ENCODE measurements around the gene ASB9. TPM values are rescaled to one million over a fixed set of nuclear protein-coding genes. Genes with fewer than 3 reads are reported as not detected.
A peak's percentile ranks its signal among the peaks of the same experiment; 100 is the strongest.

Gene ASB9
- total and polyA plus RNA-seq, 4 donors, result 2.4 to 11.3 (median 2.9) TPM

DNA sequence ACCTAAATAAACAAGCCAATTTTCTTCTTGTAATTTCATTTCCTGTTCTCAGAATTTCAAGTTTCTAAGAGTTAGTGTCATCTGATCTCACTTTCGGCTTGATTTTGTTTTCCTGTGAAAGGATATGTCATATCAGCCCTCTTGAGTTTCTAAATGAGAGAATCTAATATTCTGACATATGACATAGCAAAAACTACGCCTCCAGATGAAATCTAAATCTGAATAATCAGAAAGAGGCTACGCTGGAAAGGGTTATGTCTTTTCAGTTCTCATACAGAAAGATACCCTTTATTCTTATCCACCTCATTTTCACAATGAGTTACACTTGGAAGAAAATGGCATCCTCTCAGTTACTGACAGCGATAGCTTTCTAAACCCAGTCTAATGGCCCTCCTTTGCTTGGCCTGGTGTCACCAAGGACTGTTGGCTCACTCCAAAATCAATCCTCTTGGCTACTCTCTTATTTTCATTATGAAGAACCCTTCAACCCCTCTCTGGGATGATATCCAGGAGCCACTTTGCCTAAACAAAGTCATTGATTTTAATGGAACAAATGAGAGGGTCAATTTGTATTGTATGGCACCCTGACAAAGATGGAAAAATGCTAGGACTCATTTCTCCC, 65.6 kb downstream of the ASB9 start:
- no peak for TF ChIP-seq YY1 (IDR thresholded peaks at IDR 0.05)
- no peak for TF ChIP-seq HNF4A (conservative IDR thresholded peaks at IDR 0.05)
- TF ChIP-seq HNF4G (IDR thresholded peaks at IDR 0.05), result no peak
- no peak for TF ChIP-seq FOXA1 (IDR thresholded peaks at IDR 0.05)
- TF ChIP-seq EGR1 (IDR thresholded peaks at IDR 0.05; ENCODE audit: low read depth in 2 of 2), result no peak
- TF ChIP-seq, protein P1, sequence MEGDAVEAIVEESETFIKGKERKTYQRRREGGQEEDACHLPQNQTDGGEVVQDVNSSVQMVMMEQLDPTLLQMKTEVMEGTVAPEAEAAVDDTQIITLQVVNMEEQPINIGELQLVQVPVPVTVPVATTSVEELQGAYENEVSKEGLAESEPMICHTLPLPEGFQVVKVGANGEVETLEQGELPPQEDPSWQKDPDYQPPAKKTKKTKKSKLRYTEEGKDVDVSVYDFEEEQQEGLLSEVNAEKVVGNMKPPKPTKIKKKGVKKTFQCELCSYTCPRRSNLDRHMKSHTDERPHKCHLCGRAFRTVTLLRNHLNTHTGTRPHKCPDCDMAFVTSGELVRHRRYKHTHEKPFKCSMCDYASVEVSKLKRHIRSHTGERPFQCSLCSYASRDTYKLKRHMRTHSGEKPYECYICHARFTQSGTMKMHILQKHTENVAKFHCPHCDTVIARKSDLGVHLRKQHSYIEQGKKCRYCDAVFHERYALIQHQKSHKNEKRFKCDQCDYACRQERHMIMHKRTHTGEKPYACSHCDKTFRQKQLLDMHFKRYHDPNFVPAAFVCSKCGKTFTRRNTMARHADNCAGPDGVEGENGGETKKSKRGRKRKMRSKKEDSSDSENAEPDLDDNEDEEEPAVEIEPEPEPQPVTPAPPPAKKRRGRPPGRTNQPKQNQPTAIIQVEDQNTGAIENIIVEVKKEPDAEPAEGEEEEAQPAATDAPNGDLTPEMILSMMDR (IDR thresholded peaks at IDR 0.05; ENCODE audit: low read depth, low read length, missing input control), result no peak
- no peak for TF ChIP-seq GABPA (IDR thresholded peaks at IDR 0.05 in 1 of 2, conservative IDR thresholded peaks at IDR 0.05 in 1 of 2)
- TF ChIP-seq, protein P2, sequence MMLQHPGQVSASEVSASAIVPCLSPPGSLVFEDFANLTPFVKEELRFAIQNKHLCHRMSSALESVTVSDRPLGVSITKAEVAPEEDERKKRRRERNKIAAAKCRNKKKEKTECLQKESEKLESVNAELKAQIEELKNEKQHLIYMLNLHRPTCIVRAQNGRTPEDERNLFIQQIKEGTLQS (IDR thresholded peaks at IDR 0.05), result no peak
- no peak for TF ChIP-seq RXRA (IDR thresholded peaks at IDR 0.05)
- TF ChIP-seq TAF1 (conservative IDR thresholded peaks at IDR 0.05), result no peak
- no peak for TF ChIP-seq SP1 (IDR thresholded peaks at IDR 0.05)
- TF ChIP-seq, protein P3, sequence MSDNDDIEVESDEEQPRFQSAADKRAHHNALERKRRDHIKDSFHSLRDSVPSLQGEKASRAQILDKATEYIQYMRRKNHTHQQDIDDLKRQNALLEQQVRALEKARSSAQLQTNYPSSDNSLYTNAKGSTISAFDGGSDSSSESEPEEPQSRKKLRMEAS (IDR thresholded peaks at IDR 0.05), result no peak
- no peak for TF ChIP-seq FOXA2 (IDR thresholded peaks at IDR 0.05)
- no peak for TF ChIP-seq NR2F2 (IDR thresholded peaks at IDR 0.05)
- Histone ChIP-seq H3K9ac (ENCODE audit: low read depth in 1 of 2, low read length in 2 of 2) (no peak overlapping the region), H3K4me3 (ENCODE audit: low read depth in 1 of 3, low read length in 3 of 3) (no peak overlapping the region), H3K9me3 (ENCODE audit: control insufficient read depth in 4 of 4, low read length in 3 of 4) (no peaks in the 10 kb centered on the region), H3K36me3 (ENCODE audit: control insufficient read depth in 4 of 4, insufficient read depth in 3 of 4, low read depth in 1 of 4, low read length in 3 of 4) (no peaks in the 10 kb centered on the region), H3K4me1 (ENCODE audit: control insufficient read depth in 4 of 4, insufficient read depth in 4 of 4, low read length in 3 of 4) (peaks cover 0 to 4% (median under 1%) of the 10 kb centered on the region in 4 donors), H3K27ac (ENCODE audit: low read depth in 1 of 2, low read length in 2 of 2) (no peak overlapping the region), H3K27me3 (ENCODE audit: control insufficient read depth in 4 of 4, insufficient read depth in 4 of 4, low read length in 3 of 4) (no peaks in the 10 kb centered on the region)
- WGBS, result 55% methylated on average over 4 of the region's 4 CpGs
- no peak for DNase-seq (ENCODE audit: low spot score)

DNA sequence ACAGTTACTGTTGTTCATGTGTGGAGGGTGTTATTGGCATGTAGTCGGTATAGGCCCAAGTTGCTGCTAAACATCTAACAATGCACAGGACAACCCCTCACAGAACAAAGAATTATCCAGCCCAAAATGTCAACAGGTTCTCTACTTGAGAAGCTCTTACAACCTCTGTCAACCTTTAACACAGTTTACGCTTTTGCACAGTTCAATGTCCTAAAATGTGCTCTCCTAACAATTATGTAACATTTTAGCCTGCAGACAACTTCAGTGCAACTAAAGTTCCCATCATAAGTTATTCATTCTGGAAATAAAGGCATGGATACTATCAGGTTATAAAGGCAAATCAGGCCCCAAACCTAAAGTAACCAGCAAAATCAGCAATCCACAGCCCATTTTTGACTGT, 66.2 kb downstream of the ASB9 start:
- WGBS, result 75% methylated on average over 2 of the region's 2 CpGs
- DNase-seq (ENCODE audit: low spot score), result no peak
- H3K9ac ChIP-seq (ENCODE audit: low read depth in 1 of 2, low read length in 2 of 2), result no peak overlapping the region
- peaks cover 0 to 4% (median under 1%) of the 10 kb centered on the region in 4 donors for H3K4me1 ChIP-seq (ENCODE audit: control insufficient read depth in 4 of 4, insufficient read depth in 4 of 4, low read length in 3 of 4)
- H3K27ac ChIP-seq (ENCODE audit: low read depth in 1 of 2, low read length in 2 of 2), result no peak overlapping the region
- no peak overlapping the region for H3K4me3 ChIP-seq (ENCODE audit: low read depth in 1 of 3, low read length in 3 of 3)
- no peaks in the 10 kb centered on the region for H3K9me3 ChIP-seq (ENCODE audit: control insufficient read depth in 4 of 4, low read length in 3 of 4)
- H3K27me3 ChIP-seq (ENCODE audit: control insufficient read depth in 4 of 4, insufficient read depth in 4 of 4, low read length in 3 of 4), result no peaks in the 10 kb centered on the region
- no peaks in the 10 kb centered on the region for H3K36me3 ChIP-seq (ENCODE audit: control insufficient read depth in 4 of 4, insufficient read depth in 3 of 4, low read depth in 1 of 4, low read length in 3 of 4)
- TF ChIP-seq SP1 (IDR thresholded peaks at IDR 0.05) (peak; percentile 20), HNF4A (conservative IDR thresholded peaks at IDR 0.05) (peak in 1 of 2 donors; percentile 35), RXRA (IDR thresholded peaks at IDR 0.05) (peak in 1 of 2 donors; percentile 72), GABPA (IDR thresholded peaks at IDR 0.05 in 1 of 2, conservative IDR thresholded peaks at IDR 0.05 in 1 of 2) (no peak)

DNA sequence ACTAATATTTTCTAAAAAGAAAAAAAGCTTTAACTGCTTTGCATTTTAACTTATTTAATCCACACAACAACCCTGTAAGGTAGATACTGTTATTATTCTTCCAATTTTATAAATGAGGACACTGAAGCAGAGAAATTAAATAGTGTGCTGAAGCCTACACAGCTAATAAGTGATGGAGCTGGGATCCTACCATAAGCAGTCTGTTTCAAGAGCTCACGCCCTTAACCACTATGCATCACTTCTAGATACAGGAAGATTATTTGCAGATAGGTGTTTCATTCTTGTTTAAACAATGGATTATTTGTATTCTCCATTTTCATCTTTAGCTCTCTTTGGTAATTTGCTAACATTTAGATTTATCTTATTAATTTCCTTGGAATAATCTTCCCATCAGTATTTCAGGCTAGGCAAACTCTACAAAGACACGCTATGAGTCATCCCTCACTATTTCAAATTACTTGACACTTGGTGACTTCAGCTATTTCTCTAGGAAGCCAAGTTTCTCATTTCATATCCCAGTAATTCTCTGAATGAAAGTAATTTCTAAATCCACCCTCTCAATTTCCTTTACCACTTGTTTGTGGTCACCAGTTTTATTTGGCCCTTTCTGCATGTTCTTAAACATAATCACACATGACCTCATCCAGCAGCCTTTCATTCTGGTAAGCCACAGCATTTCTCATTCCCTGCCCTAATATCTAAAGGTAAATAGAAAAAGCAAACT, 67.3 kb downstream of the ASB9 start:
- Histone ChIP-seq H3K36me3 (ENCODE audit: control insufficient read depth in 4 of 4, insufficient read depth in 3 of 4, low read depth in 1 of 4, low read length in 3 of 4) (no peaks in the 10 kb centered on the region), H3K27me3 (ENCODE audit: control insufficient read depth in 4 of 4, insufficient read depth in 4 of 4, low read length in 3 of 4) (no peaks in the 10 kb centered on the region), H3K27ac (ENCODE audit: low read depth in 1 of 2, low read length in 2 of 2) (no peak overlapping the region), H3K9me3 (ENCODE audit: control insufficient read depth in 4 of 4, low read length in 3 of 4) (no peaks in the 10 kb centered on the region), H3K4me3 (ENCODE audit: low read depth in 1 of 3, low read length in 3 of 3) (no peak overlapping the region), H3K4me1 (ENCODE audit: control insufficient read depth in 4 of 4, insufficient read depth in 4 of 4, low read length in 3 of 4) (peaks cover 0 to 4% (median under 1%) of the 10 kb centered on the region in 4 donors), H3K9ac (ENCODE audit: low read depth in 1 of 2, low read length in 2 of 2) (no peak overlapping the region)
- DNase-seq (ENCODE audit: low spot score), result no peak
- WGBS, result 94% methylated on average over 2 of the region's 2 CpGs
- TF ChIP-seq FOXA1 (IDR thresholded peaks at IDR 0.05), result no peak
- no peak for TF ChIP-seq TAF1 (conservative IDR thresholded peaks at IDR 0.05)
- TF ChIP-seq, protein P3 (IDR thresholded peaks at IDR 0.05), result no peak
- no peak for TF ChIP-seq JUND (IDR thresholded peaks at IDR 0.05)
- no peak for TF ChIP-seq RXRA (IDR thresholded peaks at IDR 0.05)
- no peak for TF ChIP-seq HNF4G (IDR thresholded peaks at IDR 0.05)
- TF ChIP-seq, protein P4, sequence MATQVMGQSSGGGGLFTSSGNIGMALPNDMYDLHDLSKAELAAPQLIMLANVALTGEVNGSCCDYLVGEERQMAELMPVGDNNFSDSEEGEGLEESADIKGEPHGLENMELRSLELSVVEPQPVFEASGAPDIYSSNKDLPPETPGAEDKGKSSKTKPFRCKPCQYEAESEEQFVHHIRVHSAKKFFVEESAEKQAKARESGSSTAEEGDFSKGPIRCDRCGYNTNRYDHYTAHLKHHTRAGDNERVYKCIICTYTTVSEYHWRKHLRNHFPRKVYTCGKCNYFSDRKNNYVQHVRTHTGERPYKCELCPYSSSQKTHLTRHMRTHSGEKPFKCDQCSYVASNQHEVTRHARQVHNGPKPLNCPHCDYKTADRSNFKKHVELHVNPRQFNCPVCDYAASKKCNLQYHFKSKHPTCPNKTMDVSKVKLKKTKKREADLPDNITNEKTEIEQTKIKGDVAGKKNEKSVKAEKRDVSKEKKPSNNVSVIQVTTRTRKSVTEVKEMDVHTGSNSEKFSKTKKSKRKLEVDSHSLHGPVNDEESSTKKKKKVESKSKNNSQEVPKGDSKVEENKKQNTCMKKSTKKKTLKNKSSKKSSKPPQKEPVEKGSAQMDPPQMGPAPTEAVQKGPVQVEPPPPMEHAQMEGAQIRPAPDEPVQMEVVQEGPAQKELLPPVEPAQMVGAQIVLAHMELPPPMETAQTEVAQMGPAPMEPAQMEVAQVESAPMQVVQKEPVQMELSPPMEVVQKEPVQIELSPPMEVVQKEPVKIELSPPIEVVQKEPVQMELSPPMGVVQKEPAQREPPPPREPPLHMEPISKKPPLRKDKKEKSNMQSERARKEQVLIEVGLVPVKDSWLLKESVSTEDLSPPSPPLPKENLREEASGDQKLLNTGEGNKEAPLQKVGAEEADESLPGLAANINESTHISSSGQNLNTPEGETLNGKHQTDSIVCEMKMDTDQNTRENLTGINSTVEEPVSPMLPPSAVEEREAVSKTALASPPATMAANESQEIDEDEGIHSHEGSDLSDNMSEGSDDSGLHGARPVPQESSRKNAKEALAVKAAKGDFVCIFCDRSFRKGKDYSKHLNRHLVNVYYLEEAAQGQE (IDR thresholded peaks at IDR 0.05), result no peak
- TF ChIP-seq, protein P2 (IDR thresholded peaks at IDR 0.05), result no peak
- TF ChIP-seq EGR1 (IDR thresholded peaks at IDR 0.05; ENCODE audit: low read depth in 2 of 2), result no peak
- TF ChIP-seq HNF4A (conservative IDR thresholded peaks at IDR 0.05), result no peak
- no peak for TF ChIP-seq FOXA2 (IDR thresholded peaks at IDR 0.05)
- TF ChIP-seq, protein P5, sequence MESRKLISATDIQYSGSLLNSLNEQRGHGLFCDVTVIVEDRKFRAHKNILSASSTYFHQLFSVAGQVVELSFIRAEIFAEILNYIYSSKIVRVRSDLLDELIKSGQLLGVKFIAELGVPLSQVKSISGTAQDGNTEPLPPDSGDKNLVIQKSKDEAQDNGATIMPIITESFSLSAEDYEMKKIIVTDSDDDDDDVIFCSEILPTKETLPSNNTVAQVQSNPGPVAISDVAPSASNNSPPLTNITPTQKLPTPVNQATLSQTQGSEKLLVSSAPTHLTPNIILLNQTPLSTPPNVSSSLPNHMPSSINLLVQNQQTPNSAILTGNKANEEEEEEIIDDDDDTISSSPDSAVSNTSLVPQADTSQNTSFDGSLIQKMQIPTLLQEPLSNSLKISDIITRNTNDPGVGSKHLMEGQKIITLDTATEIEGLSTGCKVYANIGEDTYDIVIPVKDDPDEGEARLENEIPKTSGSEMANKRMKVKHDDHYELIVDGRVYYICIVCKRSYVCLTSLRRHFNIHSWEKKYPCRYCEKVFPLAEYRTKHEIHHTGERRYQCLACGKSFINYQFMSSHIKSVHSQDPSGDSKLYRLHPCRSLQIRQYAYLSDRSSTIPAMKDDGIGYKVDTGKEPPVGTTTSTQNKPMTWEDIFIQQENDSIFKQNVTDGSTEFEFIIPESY (IDR thresholded peaks at IDR 0.05), result no peak
